H1 (cell line): ENCODE results near the gene DCDC1. TPM values are rescaled to one million over a fixed set of nuclear protein-coding genes. Genes with fewer than 3 reads are reported as not detected.

ENCODE experiments used
- JUN ChIP-seq: IDR thresholded peaks from 2 replicates; pipeline ENCODE4 v1.6.1; 2011; ENCODE audit warnings: low read depth, mild to moderate bottlenecking, improper control_type of control experiment, low read length
- RBBP5 ChIP-seq: IDR thresholded peaks from 2 replicates; pipeline ENCODE4 v1.7.1; 2012; ENCODE audit warnings: low read depth, mild to moderate bottlenecking, inconsistent platforms, low read length, moderate library complexity, borderline replicate concordance
- SRF ChIP-seq: IDR thresholded peaks from 2 replicates; pipeline ENCODE4 v1.6.1; 2011; ENCODE audit warnings: mild to moderate bottlenecking, low read depth, low read length, moderate library complexity
- TBP ChIP-seq: IDR thresholded peaks from 2 replicates; pipeline ENCODE4 v1.6.1; 2011; ENCODE audit warnings: low read depth, low read length, improper control_type of control experiment
- TCF12 ChIP-seq: IDR thresholded peaks from 2 replicates; pipeline ENCODE4 v1.6.1; 2011; ENCODE audit warnings: low read depth, mild to moderate bottlenecking, low read length
- polyA plus RNA-seq, 7 experiments: library from polyadenylated mRNA; depleted of rRNA in 3 of 7; stranded (reverse) in 5 of 7; unstranded in 2 of 7; fragments of >200 nt in 5 of 7; fragments of 200-250 nt in 2 of 7; gene quantifications; 1 replicate in 5 of 7; 2 replicates in 1 of 7; 4 replicates in 1 of 7; pipeline versions ENCODE4 v1.2.1 to v1.2.3, GENCODE V29; 2011 to 2013; ENCODE audit warnings: missing spikeins in 2 of 7, mixed read lengths in 2 of 7
- total RNA-seq: library from RNA; stranded (reverse); fragmentation: NEBNext Ultra II Directional; extraction: Animal tissue kit (Norgen Biotek cat#: 25700); gene quantifications from 2 replicates; pipeline ENCODE4 v1.2.1, GENCODE V29; 2021

Gene DCDC1
- total and polyA plus RNA-seq, 2 of the 8 experiments (the other 6 are each of a cell fraction or from before 2014, with no cell fraction given), result 0.15 to 0.56 TPM

DNA sequence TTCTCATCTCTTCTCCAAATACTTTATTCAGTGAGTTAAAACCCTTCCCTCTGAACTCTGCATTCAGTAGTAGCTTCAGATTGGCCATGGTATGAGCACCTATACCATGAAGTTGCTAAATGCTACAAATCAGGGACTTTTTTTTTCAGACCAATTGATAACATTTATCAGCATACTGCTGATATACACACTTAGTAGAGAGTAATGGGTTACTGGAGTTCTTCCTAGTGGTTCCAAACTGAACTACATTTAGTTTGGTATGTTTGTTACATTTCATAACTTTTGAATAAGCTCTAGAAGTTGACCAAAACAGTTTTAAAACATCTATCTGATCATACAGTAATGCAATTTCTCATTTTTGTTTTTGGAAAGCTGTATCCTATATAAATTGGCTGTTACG lies 104.7 kb downstream of the DCDC1 start (continued):
- TF ChIP-seq SRF (no peak), JUN (no peak), TCF12 (no peak), TBP (no peak), RBBP5 (no peak)
